ENCODE results near the gene PDGFB. TPM values are rescaled to one million over a fixed set of nuclear protein-coding genes. Genes with fewer than 3 reads are reported as not detected.

PDGFB gene
- total and polyA plus RNA-seq, 5 donors, result 9.3 to 82.1 (median 15.4) TPM

DNA sequence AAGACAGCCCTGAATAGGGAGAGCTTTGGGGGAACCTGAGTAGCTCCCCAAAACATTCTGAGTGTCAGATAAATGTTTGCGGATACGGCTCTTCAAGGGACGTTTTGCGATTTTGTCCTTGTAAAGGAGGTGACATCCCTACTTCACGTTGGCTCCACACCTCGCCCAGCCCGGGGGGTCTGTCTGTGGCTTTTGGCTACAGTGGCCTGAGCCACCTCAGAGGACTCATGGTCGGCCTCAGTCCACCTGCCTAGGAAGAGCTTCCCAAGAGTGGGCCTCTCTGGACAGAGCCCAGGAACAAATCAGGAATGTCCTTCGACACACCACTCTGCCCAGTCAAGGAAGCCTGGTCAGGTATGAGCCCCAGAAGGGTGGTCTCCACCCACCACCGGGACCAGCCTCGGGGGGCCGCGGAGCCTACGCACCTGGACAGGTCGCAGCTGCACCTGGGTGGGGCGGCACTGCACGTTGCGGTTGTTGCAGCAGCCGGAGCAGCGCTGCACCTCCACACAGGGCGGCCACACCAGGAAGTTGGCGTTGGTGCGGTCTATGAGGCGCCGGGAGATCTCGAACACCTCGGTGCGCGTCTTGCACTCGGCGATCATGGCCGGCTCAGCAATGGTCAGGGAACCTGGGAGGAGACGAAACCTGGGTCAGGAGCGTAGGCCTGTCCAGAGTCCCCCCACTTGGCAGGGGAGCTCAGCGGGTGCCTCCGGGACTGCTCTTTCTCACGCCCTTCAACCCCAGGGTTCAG, 13.4 kb downstream of the PDGFB start:
- WGBS, result 86% methylated on average over 37 of the region's 37 CpGs
- Histone ChIP-seq H3K27ac (ENCODE audit: low read length) (no peak overlapping the region), H3K27me3 (ENCODE audit: control insufficient read depth, insufficient read depth) (no peaks in the 10 kb centered on the region), H3K4me3 (ENCODE audit: low read length) (no peak overlapping the region), H3K4me1 (ENCODE audit: control insufficient read depth, insufficient read depth, low read length) (peaks cover 19% of the 10 kb centered on the region), H3K9me3 (ENCODE audit: control insufficient read depth, low read length) (no peaks in the 10 kb centered on the region)
- DNase-seq, result peak in 1 of 3 donors; percentile 59
- ATAC-seq, result no peak
- intact Hi-C loops (cut with DNase I), result loop anchor here in 2 of 4 donors (5.0 to 10.0 kb wide), 2 partner anchors 54 to 57 kb away; no protein-coding TSS in a partner anchor

GRCh38 chr22:39230261-39231196, 14.3 kb downstream of the PDGFB start:
- no peaks in the 10 kb centered on the region for H3K27me3 ChIP-seq (ENCODE audit: control insufficient read depth, insufficient read depth)

DNA sequence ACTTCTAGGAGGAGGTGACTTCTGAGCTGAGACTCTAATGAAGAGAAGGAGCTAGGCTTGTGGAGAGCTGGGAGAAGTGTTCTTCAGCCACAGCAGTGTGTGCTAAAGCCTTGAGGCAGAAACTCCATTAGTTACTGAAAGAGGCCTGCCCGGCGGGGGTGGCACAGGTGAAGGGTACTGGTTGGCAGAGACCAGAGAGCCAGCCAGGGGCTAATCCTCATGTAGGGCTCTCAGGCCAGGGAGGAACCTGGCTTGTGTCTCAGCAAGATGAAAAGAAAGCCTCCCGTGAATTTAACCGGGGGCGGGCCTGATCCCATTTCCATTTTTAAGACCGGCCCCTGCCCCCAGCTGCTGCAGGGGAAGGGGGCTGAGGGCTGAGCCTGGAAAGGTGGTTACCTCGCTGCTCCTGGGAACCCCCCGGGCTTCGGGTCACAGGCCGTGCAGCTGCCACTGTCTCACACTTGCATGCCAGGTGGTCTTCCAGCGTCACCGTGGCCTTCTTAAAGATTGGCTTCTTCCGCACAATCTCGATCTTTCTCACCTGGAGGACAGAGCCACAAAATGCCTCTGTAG, 15.0 kb downstream of the PDGFB start:
- H3K4me3 ChIP-seq (ENCODE audit: low read length), result no peak overlapping the region
- intact Hi-C loops (cut with DNase I), result loop anchor here in 2 of 4 donors (5.0 to 10.0 kb wide), 2 partner anchors 52 to 55 kb away; no protein-coding TSS in a partner anchor
- no peaks in the 10 kb centered on the region for H3K9me3 ChIP-seq (ENCODE audit: control insufficient read depth, low read length)
- no peaks in the 10 kb centered on the region for H3K27me3 ChIP-seq (ENCODE audit: control insufficient read depth, insufficient read depth)
- ATAC-seq, result no peak
- peak in 1 of 3 donors; percentile 48 for DNase-seq
- no peak overlapping the region for H3K27ac ChIP-seq (ENCODE audit: low read length)
- peaks cover 7% of the 10 kb centered on the region for H3K4me1 ChIP-seq (ENCODE audit: control insufficient read depth, insufficient read depth, low read length)
- 64% methylated on average over 14 of the region's 14 CpGs for WGBS

More at GRCh38 chr22:39230261-39231196, 14.3 kb downstream of the PDGFB start:
- no peaks in the 10 kb centered on the region for H3K9me3 ChIP-seq (ENCODE audit: control insufficient read depth, low read length)
- ATAC-seq (no peak), DNase-seq (peak in 2 of 3 donors; percentile 76 to 78)
- WGBS, result 44% methylated on average over 30 of the region's 30 CpGs
- H3K27ac ChIP-seq (ENCODE audit: low read length), result peak overlapping the region; percentile 5
- intact Hi-C loops (cut with DNase I), result loop anchor here in 2 of 4 donors (5.0 to 10.0 kb wide), 2 partner anchors 53 to 56 kb away; no protein-coding TSS in a partner anchor
- H3K4me3 ChIP-seq (ENCODE audit: low read length), result no peak overlapping the region
- peaks cover 12% of the 10 kb centered on the region for H3K4me1 ChIP-seq (ENCODE audit: control insufficient read depth, insufficient read depth, low read length)

DNA sequence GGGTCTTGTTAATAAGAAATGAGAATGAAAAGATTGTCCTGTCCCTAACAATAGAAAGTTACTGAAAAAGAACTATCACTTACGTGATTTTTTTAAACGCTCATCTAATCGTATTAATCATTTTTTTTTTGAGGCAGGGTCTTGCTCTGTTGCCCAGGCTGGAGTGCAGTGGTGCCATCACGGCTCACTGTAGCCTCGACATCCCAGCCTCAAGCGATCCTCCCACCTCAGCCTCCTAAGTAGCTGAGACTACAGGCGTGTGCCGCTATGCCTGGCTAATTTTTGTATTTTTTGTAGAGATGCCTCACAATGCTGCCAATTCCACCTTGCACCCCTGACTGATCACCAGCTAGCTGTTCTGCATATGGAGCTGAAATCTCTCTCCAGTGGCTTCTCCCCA, 15.7 kb downstream of the PDGFB start:
- ATAC-seq (no peak), DNase-seq (peak in 1 of 3 donors; percentile 3)
- Histone ChIP-seq H3K27me3 (ENCODE audit: control insufficient read depth, insufficient read depth) (no peaks in the 10 kb centered on the region), H3K9me3 (ENCODE audit: control insufficient read depth, low read length) (no peaks in the 10 kb centered on the region), H3K27ac (ENCODE audit: low read length) (no peak overlapping the region), H3K4me1 (ENCODE audit: control insufficient read depth, insufficient read depth, low read length) (peaks cover 4% of the 10 kb centered on the region), H3K4me3 (ENCODE audit: low read length) (no peak overlapping the region)
- intact Hi-C loops (cut with DNase I), result no loop called here
- 87% methylated on average over 8 of the region's 8 CpGs for WGBS

DNA sequence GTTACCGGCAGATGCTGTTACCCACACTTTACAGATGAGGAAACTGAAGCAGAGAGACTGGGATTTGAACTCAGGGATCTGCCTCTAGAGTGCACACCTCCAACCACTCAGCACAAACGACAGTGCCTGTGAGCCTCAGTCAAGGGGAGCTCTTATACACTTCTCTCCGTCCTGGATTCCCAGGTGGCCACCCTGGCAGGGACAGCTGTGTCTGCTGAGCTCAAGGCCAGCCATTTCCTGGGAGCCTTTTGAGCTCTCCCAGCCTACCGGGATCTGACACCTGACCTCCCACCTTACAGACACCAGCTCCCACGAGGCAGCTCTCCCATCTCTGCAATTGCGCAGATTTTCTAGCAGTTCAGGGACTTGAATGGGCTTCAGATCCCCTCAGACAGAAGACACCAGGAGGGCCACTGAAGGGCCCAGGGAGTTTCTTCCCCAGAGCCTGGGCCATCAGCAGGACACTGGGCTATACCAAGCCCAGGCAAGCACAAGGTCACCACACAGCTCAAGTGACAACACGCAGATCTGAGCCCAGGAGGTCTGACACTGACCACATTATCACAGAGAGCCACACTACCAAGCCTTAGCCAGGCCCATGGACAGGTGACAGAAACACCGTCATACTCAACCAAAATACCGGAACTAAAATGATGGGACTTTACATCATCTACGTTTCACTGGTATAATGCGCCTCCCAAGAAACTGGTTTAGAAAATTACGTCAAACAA, 17.1 kb downstream of the PDGFB start:
- no peak for ATAC-seq
- DNase-seq, result peak in 1 of 3 donors; percentile 14

DNA sequence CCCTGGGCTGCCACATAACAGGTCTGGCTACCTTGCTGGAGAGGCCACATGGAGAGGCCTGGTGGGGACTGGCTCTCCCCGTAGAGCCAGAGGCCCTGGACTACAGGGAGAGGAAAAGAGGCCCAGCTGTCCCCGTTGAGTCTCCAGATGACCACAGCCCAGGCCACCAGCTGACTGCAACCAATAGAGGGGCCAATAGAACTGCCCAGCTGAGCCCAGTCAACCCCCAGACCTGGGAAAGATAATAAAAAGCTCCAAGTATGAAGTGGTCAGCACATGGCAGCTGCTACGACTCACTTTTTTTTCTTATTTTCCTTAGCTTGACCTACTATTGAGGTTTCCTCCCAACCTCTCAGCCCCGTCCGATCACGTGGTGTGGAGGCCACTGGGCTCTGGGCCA, 18.4 kb downstream of the PDGFB start:
- Histone ChIP-seq H3K27me3 (ENCODE audit: control insufficient read depth, insufficient read depth) (no peaks in the 10 kb centered on the region), H3K4me3 (ENCODE audit: low read length) (no peak overlapping the region), H3K9me3 (ENCODE audit: control insufficient read depth, low read length) (no peaks in the 10 kb centered on the region), H3K4me1 (ENCODE audit: control insufficient read depth, insufficient read depth, low read length) (no peaks in the 10 kb centered on the region), H3K27ac (ENCODE audit: low read length) (no peak overlapping the region)
- ATAC-seq (no peak), DNase-seq (peak in 1 of 3 donors; percentile 12)
- WGBS, result 82% methylated on average over 6 of the region's 6 CpGs
- intact Hi-C loops (cut with DNase I), result no loop called here

More for the DNA sequence above, 17.1 kb downstream of the PDGFB start:
- Histone ChIP-seq H3K4me1 (ENCODE audit: control insufficient read depth, insufficient read depth, low read length) (no peaks in the 10 kb centered on the region), H3K4me3 (ENCODE audit: low read length) (no peak overlapping the region), H3K9me3 (ENCODE audit: control insufficient read depth, low read length) (no peaks in the 10 kb centered on the region), H3K27ac (ENCODE audit: low read length) (no peak overlapping the region), H3K27me3 (ENCODE audit: control insufficient read depth, insufficient read depth) (no peaks in the 10 kb centered on the region)
- intact Hi-C loops (cut with DNase I), result no loop called here
- 82% methylated on average over 12 of the region's 12 CpGs for WGBS

GRCh38 chr22:39225591-39225990, 19.2 kb downstream of the PDGFB start:
- Histone ChIP-seq H3K4me1 (ENCODE audit: control insufficient read depth, insufficient read depth, low read length) (peaks cover 2% of the 10 kb centered on the region), H3K9me3 (ENCODE audit: control insufficient read depth, low read length) (no peaks in the 10 kb centered on the region), H3K27ac (ENCODE audit: low read length) (no peak overlapping the region), H3K4me3 (ENCODE audit: low read length) (no peak overlapping the region), H3K27me3 (ENCODE audit: control insufficient read depth, insufficient read depth) (no peaks in the 10 kb centered on the region)
- 95% methylated on average over 13 of the region's 13 CpGs for WGBS
- no peak for ATAC-seq
- intact Hi-C loops (cut with DNase I), result no loop called here
- DNase-seq, result peak in 1 of 3 donors; percentile 44

GRCh38 chr22:39224550-39224949, 20.2 kb downstream of the PDGFB start:
- intact Hi-C loops (cut with DNase I), result no loop called here
- Histone ChIP-seq H3K4me3 (ENCODE audit: low read length) (no peak overlapping the region), H3K27ac (ENCODE audit: low read length) (no peak overlapping the region), H3K9me3 (ENCODE audit: control insufficient read depth, low read length) (no peaks in the 10 kb centered on the region), H3K27me3 (ENCODE audit: control insufficient read depth, insufficient read depth) (no peaks in the 10 kb centered on the region), H3K4me1 (ENCODE audit: control insufficient read depth, insufficient read depth, low read length) (peaks cover 4% of the 10 kb centered on the region)
- DNase-seq (peak in 2 of 3 donors; percentile 1 to 29), ATAC-seq (no peak)
- WGBS, result 82% methylated on average over 7 of the region's 7 CpGs

- H3K4me1 ChIP-seq (ENCODE audit: control insufficient read depth, insufficient read depth, low read length), result peaks cover 4% of the 10 kb centered on the region
- ATAC-seq, result peak; percentile 10 to 18
- peak in 1 of 3 donors; percentile 52 for DNase-seq
- intact Hi-C loops (cut with DNase I), result no loop called here
- no peaks in the 10 kb centered on the region for H3K9me3 ChIP-seq (ENCODE audit: control insufficient read depth, low read length)
- H3K27ac ChIP-seq (ENCODE audit: low read length), result no peak overlapping the region
- H3K27me3 ChIP-seq (ENCODE audit: control insufficient read depth, insufficient read depth), result no peaks in the 10 kb centered on the region
- H3K4me3 ChIP-seq (ENCODE audit: low read length), result no peak overlapping the region
- 59% methylated on average over 20 of the region's 20 CpGs for WGBS
Measured at GRCh38 chr22:39223091-39223710, 21.6 kb downstream of the PDGFB start.

All from right cardiac atrium (tissue), 5 donors.